Fibroblast of lung (primary cell): ENCODE data around the gene OR11A1.

Experiments used
- CTCF ChIP-seq, 2 donors: IDR thresholded peaks in 1 of 2; conservative IDR thresholded peaks in 1 of 2; 1 replicate in 1 of 2; 2 replicates in 1 of 2; pipeline ENCODE4 v1.5.1; 2011 to 2012; ENCODE audit warnings: low read length in 2 of 2, control low read depth in 1 of 2, inconsistent platforms in 1 of 2, low read depth in 1 of 2, mild to moderate bottlenecking in 1 of 2
- EZH2 ChIP-seq: IDR thresholded peaks from 2 replicates; pipeline ENCODE4 v1.5.1; 2012; ENCODE audit warnings: low read length, control low read depth, mild to moderate bottlenecking; ENCODE audit errors: missing control alignments

DNA sequence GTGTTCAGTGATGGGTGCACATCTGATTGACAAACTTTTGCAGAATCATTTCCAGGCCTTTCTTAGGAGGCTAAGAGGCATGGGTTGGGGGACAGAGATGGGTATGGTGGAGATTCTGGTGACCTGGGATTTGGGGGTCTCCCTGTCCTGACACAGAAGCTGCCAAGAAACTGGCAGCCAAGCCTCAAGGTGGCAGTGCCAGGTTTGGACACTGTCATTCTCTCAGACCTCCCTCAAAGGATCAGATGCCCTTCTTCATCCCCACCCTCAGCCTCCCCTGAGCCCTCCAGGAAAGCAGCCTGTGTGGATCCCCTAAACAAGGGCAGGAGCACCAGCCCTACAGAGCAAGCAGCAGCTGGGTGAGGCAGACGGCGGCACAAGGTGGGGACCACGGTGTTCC is 48.9 kb upstream of the OR11A1 start:
- TF ChIP-seq CTCF (conservative IDR thresholded peaks at IDR 0.05 in 1 of 2, IDR thresholded peaks at IDR 0.05 in 1 of 2; ENCODE audit: low read depth in 1 of 2, low read length in 2 of 2) (no peak), EZH2 (no peak)
